ENCODE results near the gene KDM1B. TPM values are rescaled to one million over a fixed set of nuclear protein-coding genes. Genes with fewer than 3 reads are reported as not detected.

Gene KDM1B
- total and polyA plus RNA-seq, 2 of the 8 experiments (the other 6 are each of a cell fraction or from before 2014, with no cell fraction given): 3.7 to 7.5 TPM

GRCh38 chr6:18248698-18249097 is 93.5 kb downstream of the KDM1B start (continued):
- no peak for TF ChIP-seq RFX5 (IDR thresholded peaks at IDR 0.05; ENCODE audit: borderline replicate concordance, low read depth, low read length)
- TF ChIP-seq FOSL1 (IDR thresholded peaks at IDR 0.05; ENCODE audit: insufficient read depth, low read depth, low read length): no peak
- TF ChIP-seq MAFK (IDR thresholded peaks at IDR 0.05; ENCODE audit: low read depth, low read length): no peak
- TF ChIP-seq ASH2L (IDR thresholded peaks at IDR 0.05; ENCODE audit: low read length): no peak
- no peak for TF ChIP-seq EP300 (IDR thresholded peaks at IDR 0.05; ENCODE audit: borderline replicate concordance in 1 of 2, low read depth in 2 of 2, low read length in 2 of 2)
